ENCODE measurements around the gene OSBPL10. TPM values are rescaled to one million over a fixed set of nuclear protein-coding genes. Genes with fewer than 3 reads are reported as not detected.

OSBPL10 gene
- total and polyA plus RNA-seq, 2 of the 4 experiments (the other 2 are of a cell fraction), result 9.5 to 10.1 TPM

- H3K18ac ChIP-seq (ENCODE audit: low read depth, low read length), result no peak overlapping the region
- ATAC-seq (ENCODE audit: low read depth) (no peak), DNase-seq (no peak)
- H2BK5ac ChIP-seq (ENCODE audit: low read depth, low read length, poor library complexity, severe bottlenecking), result no peak overlapping the region
- no peaks in the 10 kb centered on the region for H3K27me3 ChIP-seq (ENCODE audit: control insufficient read depth, insufficient read depth, low read length)
- intact Hi-C loops (cut with micrococcal nuclease), result no loop called here
- BruUV-seq (replicated peaks), result no TSS peak
- no peaks in the 10 kb centered on the region for H3K9me3 ChIP-seq (ENCODE audit: control insufficient read depth, insufficient read depth, low read length)
- H2AK5ac ChIP-seq (ENCODE audit: low read depth, low read length), result no peak overlapping the region
- H4K5ac ChIP-seq (ENCODE audit: low read depth, low read length), result no peak overlapping the region
- H2BK15ac ChIP-seq (ENCODE audit: low read depth, low read length), result no peak overlapping the region
- H2AK9ac ChIP-seq (replicated peaks; ENCODE audit: low read depth, low read length, poor library complexity), result no peak overlapping the region
- no peak overlapping the region for H3K14ac ChIP-seq (replicated peaks; ENCODE audit: low read depth, low read length)
- H4K8ac ChIP-seq (ENCODE audit: low read depth in 2 of 2, low read length in 2 of 2), result no peak overlapping the region
- POLR2A ChIA-PET (ENCODE audit: unreplicated experiment), result no interaction called here
- no peak overlapping the region for H3K23ac ChIP-seq (ENCODE audit: low read depth, low read length)
- no peak overlapping the region for H2BK120ac ChIP-seq (ENCODE audit: low read depth, low read length)
- H4K91ac ChIP-seq (ENCODE audit: insufficient read depth, low read depth, low read length), result no peak overlapping the region
- TF ChIP-seq RFX5 (IDR thresholded peaks at IDR 0.05; ENCODE audit: low read depth, low read length) (no peak), CEBPB (IDR thresholded peaks at IDR 0.05; ENCODE audit: low read depth, low read length) (no peak), SMC3 (IDR thresholded peaks at IDR 0.05; ENCODE audit: low read depth, low read length) (no peak), USF2 (IDR thresholded peaks at IDR 0.05; ENCODE audit: low read depth, low read length) (no peak), CTCF (conservative IDR thresholded peaks at IDR 0.05; ENCODE audit: low read depth, low read length) (no peak), CHD1 (IDR thresholded peaks at IDR 0.05; ENCODE audit: low read depth, low read length) (no peak), BHLHE40 (IDR thresholded peaks at IDR 0.05; ENCODE audit: low read depth, low read length) (no peak), NFE2L2 (IDR thresholded peaks at IDR 0.05; ENCODE audit: low read depth, low read length) (no peak)
- TF ChIP-seq, protein P1, sequence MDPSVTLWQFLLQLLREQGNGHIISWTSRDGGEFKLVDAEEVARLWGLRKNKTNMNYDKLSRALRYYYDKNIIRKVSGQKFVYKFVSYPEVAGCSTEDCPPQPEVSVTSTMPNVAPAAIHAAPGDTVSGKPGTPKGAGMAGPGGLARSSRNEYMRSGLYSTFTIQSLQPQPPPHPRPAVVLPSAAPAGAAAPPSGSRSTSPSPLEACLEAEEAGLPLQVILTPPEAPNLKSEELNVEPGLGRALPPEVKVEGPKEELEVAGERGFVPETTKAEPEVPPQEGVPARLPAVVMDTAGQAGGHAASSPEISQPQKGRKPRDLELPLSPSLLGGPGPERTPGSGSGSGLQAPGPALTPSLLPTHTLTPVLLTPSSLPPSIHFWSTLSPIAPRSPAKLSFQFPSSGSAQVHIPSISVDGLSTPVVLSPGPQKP (IDR thresholded peaks at IDR 0.05; ENCODE audit: borderline replicate concordance, low read depth, low read length), result no peak
- no peak overlapping the region for H3K27ac ChIP-seq (ENCODE audit: insufficient read depth, low read length)
- no peak overlapping the region for H3K9ac ChIP-seq (ENCODE audit: low read depth, low read length)
- no peak overlapping the region for H3K56ac ChIP-seq (ENCODE audit: extremely low read depth, insufficient read depth, low read length)
- H3K36me3 ChIP-seq (ENCODE audit: control insufficient read depth, insufficient read depth, low read length), result no peaks in the 10 kb centered on the region
- CTCF ChIA-PET, result interaction anchor here (1.1 kb wide), 1 partner anchor 1650 kb away, joined by 3 read pairs; no protein-coding TSS in a partner anchor
- H2BK20ac ChIP-seq (ENCODE audit: low read depth, low read length), result no peak overlapping the region
- H3K79me1 ChIP-seq (ENCODE audit: low read depth in 1 of 2, low read length in 2 of 2), result no peaks in the 10 kb centered on the region
- H3K4me3 ChIP-seq (ENCODE audit: insufficient read depth, low read depth, low read length), result no peak overlapping the region
- no peak overlapping the region for H3K4me2 ChIP-seq (ENCODE audit: low read depth, low read length)
- in situ Hi-C loops (cut with MboI; ENCODE audit: low sequenced_read_pairs), result no loop called here
- H3K4me1 ChIP-seq (ENCODE audit: control insufficient read depth, insufficient read depth, low read length), result peaks cover 7% of the 10 kb centered on the region; the same call in 1 of the 2 replicates
- H3K4ac ChIP-seq (ENCODE audit: low read depth, low read length), result no peak overlapping the region
- WGBS, 2 experiments (ENCODE audit: extremely low coverage in 2 of 2, insufficient read length in 1 of 2), result no CpG with 5 or more reads among the region's 5 CpGs
- H3K9me1 ChIP-seq (ENCODE audit: insufficient read depth, low read length), result no peaks in the 10 kb centered on the region
- no peaks in the 10 kb centered on the region for H4K20me1 ChIP-seq (ENCODE audit: insufficient read depth, low read length)
- dilution Hi-C loops (cut with HindIII; ENCODE audit: low sequenced_read_pairs, unreplicated experiment), result no loop called here
- H2AFZ ChIP-seq (replicated peaks; ENCODE audit: low read length, poor library complexity), result no peak overlapping the region
These were observed 257.4 kb downstream of the OSBPL10 start for GRCh38 chr3:31723701-31724100.
